PC-9 (cell line): ENCODE measurements around the gene MINDY1. TPM values are rescaled to one million over a fixed set of nuclear protein-coding genes. Genes with fewer than 3 reads are reported as not detected.

Experiments used
- BruUV-seq: library from RNA; stranded (reverse); fragments of 400-500 nt; replicated peaks from 2 replicates; lab custom pipeline; 2021; lab: Mats Ljungman, UMichigan
- CTCF ChIA-PET: fragments of 300-600 bp; sonication (Branson Sonifier 250); formaldehyde crosslinking; loops from one replicate; lab custom pipeline; 2022; ENCODE audit warnings: antibody characterized with exemption; lab: Charles Lee
- POLR2A ChIA-PET: fragments of 300-600 bp; sonication (Branson Sonifier 250); formaldehyde crosslinking; loops from one replicate; lab custom pipeline; 2022; ENCODE audit warnings: antibody characterized with exemption; ENCODE audit not compliant: unreplicated experiment; lab: Charles Lee
- DNase-seq, 2 experiments: peaks; one replicate each; pipeline versions ENCODE4 v3.0.0 to v3.0.0-alpha.2; 2015 to 2022; ENCODE audit warnings: mixed read lengths in 1 of 2
- H2AFZ ChIP-seq: fragments of 200-600 bp; sonication (generic); 2 replicates; pipeline ENCODE4 v1.8.1; 2017; ENCODE audit warnings: antibody characterized with exemption
- H3F3A ChIP-seq: fragments of 200-600 bp; sonication (generic); 2 replicates; pipeline ENCODE4 v1.8.1; 2017; ENCODE audit warnings: antibody characterized with exemption, mild to moderate bottlenecking, low read depth; ENCODE audit not compliant: insufficient read depth
- H3K27ac ChIP-seq: fragments of 200-600 bp; sonication (generic); 2 replicates; pipeline ENCODE4 v1.6.1; 2016; ENCODE audit warnings: mixed run types
- H3K27me3 ChIP-seq: fragments of 200-600 bp; sonication (generic); 2 replicates; pipeline ENCODE4 v1.6.1; 2016; ENCODE audit warnings: low read depth, mixed run types; ENCODE audit not compliant: insufficient read depth
- H3K36me3 ChIP-seq: fragments of 200-600 bp; sonication (generic); 2 replicates; pipeline ENCODE4 v1.6.1; 2016; ENCODE audit warnings: low read depth, mixed run types
- H3K4me1 ChIP-seq: fragments of 200-600 bp; sonication (generic); replicated peaks from 2 replicates; pipeline ENCODE4 v1.6.1; 2016; ENCODE audit warnings: mixed run types; ENCODE audit not compliant: insufficient read depth
- H3K4me2 ChIP-seq: fragments of 200-600 bp; sonication (generic); 2 replicates; pipeline ENCODE4 v1.6.1; 2017; ENCODE audit warnings: mixed run types
- H3K4me3 ChIP-seq: fragments of 200-600 bp; sonication (generic); 2 replicates; pipeline ENCODE4 v1.6.1; 2016; ENCODE audit warnings: mixed run types
- H3K79me2 ChIP-seq: fragments of 200-600 bp; sonication (generic); 2 replicates; pipeline ENCODE4 v1.6.1; 2017; ENCODE audit warnings: low read depth, mixed run types
- H3K9me2 ChIP-seq: fragments of 200-600 bp; sonication (generic); 2 replicates; pipeline ENCODE4 v1.8.1; 2017; ENCODE audit warnings: mild to moderate bottlenecking; ENCODE audit not compliant: insufficient read depth
- H3K9me3 ChIP-seq: fragments of 200-600 bp; sonication (generic); 2 replicates; pipeline ENCODE4 v1.8.1; 2016; ENCODE audit warnings: low read depth; ENCODE audit not compliant: insufficient read depth
- H4K20me1 ChIP-seq: fragments of 200-600 bp; sonication (generic); 2 replicates; pipeline ENCODE4 v1.8.1; 2017; ENCODE audit not compliant: insufficient read depth
- CTCF ChIP-seq: fragments of 200-600 bp; sonication (generic); conservative IDR thresholded peaks from 2 replicates; pipeline ENCODE4 v1.6.1; 2017; ENCODE audit warnings: mixed run types, antibody characterized with exemption, mild to moderate bottlenecking, moderate library complexity
- EZH2 ChIP-seq: fragments of 200-600 bp; sonication (generic); IDR thresholded peaks from 2 replicates; pipeline ENCODE4 v1.8.0; 2017; ENCODE audit warnings: antibody characterized with exemption, low read depth
- intact Hi-C: fragments of 100-400 bp; cut with micrococcal nuclease; formaldehyde crosslinking; loops from one replicate; pipeline ENCODE4 v1.10.0; 2022; ENCODE audit not compliant: unreplicated experiment
- total RNA-seq: library from RNA; stranded (reverse); gene quantifications from 2 replicates; pipeline ENCODE4 v1.2.3, GENCODE V29; 2021

Gene MINDY1
- total RNA-seq, 1 experiment from 2014 or later: 17.6 TPM

- no peaks in the 10 kb centered on the region for H4K20me1 ChIP-seq
- peaks cover 88% of the 10 kb centered on the region for H3K4me1 ChIP-seq
- intact Hi-C loops: loop anchor here (1.0 kb wide), 1 partner anchor 11 kb away; no protein-coding TSS in a partner anchor
- peak; percentile 73 to 77 for DNase-seq
- H2AFZ ChIP-seq: peak within 1 kb of the TSS; percentile 78
- TF ChIP-seq CTCF: no peak
- no peak for TF ChIP-seq EZH2
- H3K27me3 ChIP-seq: no peaks in the 10 kb centered on the region
- POLR2A ChIA-PET: interaction anchor here (0.6 to 1.7 kb wide), 8 partner anchors 24 to 751 kb away, joined by 3 to 22 read pairs (median 4); partner anchors contain the start of gene MINDY1
- CTCF ChIA-PET: interaction anchor here (0.6 to 2.3 kb wide), 6 partner anchors 13 to 422 kb away, joined by 3 to 15 read pairs (median 5); partner anchors contain the start of gene MINDY1
- peaks cover 19% of the 10 kb centered on the region; the same call in 1 of the 2 replicates for H3K79me2 ChIP-seq
- peak within 1 kb of the TSS; percentile 77 for H3K27ac ChIP-seq
- no TSS peak for BruUV-seq
- H3K4me2 ChIP-seq: peak within 1 kb of the TSS; percentile 78
- H3F3A ChIP-seq: peaks cover 55% of the 10 kb centered on the region
- no peaks in the 10 kb centered on the region for H3K9me2 ChIP-seq
- peak within 1 kb of the TSS; percentile 40; the same call in 1 of the 2 replicates for H3K4me3 ChIP-seq
- no peaks in the 10 kb centered on the region for H3K36me3 ChIP-seq
- no peaks in the 10 kb centered on the region for H3K9me3 ChIP-seq
Observed at GRCh38 chr1:150981805-150982712, 24.6 kb downstream of the MINDY1 start, which contains the start of gene ANXA9. Gene ANXA9 (plus strand): TSS chr1:150982292. CDS start chr1:150983106, 814 bp downstream.

- H3K4me2 ChIP-seq: peak overlapping the region; percentile 78
- peak; percentile 84 to 87 for DNase-seq
Observed at GRCh38 chr1:150981177-150981804, 25.4 kb downstream of the MINDY1 start.

More at GRCh38 chr1:150981177-150981804, 25.4 kb downstream of the MINDY1 start:
- Histone ChIP-seq H3K4me3 (peak overlapping the region; percentile 40; the same call in 1 of the 2 replicates), H3K9me2 (no peaks in the 10 kb centered on the region), H3K27ac (peak overlapping the region; percentile 77), H4K20me1 (no peaks in the 10 kb centered on the region), H3K27me3 (no peaks in the 10 kb centered on the region), H3K79me2 (peaks cover 19% of the 10 kb centered on the region; the same call in 1 of the 2 replicates), H2AFZ (peak overlapping the region; percentile 78), H3K9me3 (no peaks in the 10 kb centered on the region), H3F3A (peaks cover 63% of the 10 kb centered on the region), H3K4me1 (peaks cover 95% of the 10 kb centered on the region), H3K36me3 (no peaks in the 10 kb centered on the region)
- ChIA-PET POLR2A (interaction anchor here (0.5 to 1.7 kb wide), 9 partner anchors 17 to 751 kb away, joined by 3 to 22 read pairs (median 4); partner anchors contain the start of gene MINDY1), CTCF (interaction anchor here (0.6 to 2.3 kb wide), 6 partner anchors 14 to 421 kb away, joined by 3 to 15 read pairs (median 5); partner anchors contain the start of gene MINDY1)
- BruUV-seq: no TSS peak
- no peak for TF ChIP-seq CTCF
- no peak for TF ChIP-seq EZH2
- intact Hi-C loops: no loop called here
